ENCODE results near the gene TMUB1.

TMUB1 gene

GRCh38 chr7:151101621-151102396, 18.5 kb upstream of the TMUB1 start:
- DNase-seq: no peak

GRCh38 chr7:151100921-151101320, 17.6 kb upstream of the TMUB1 start:
- DNase-seq: no peak

GRCh38 chr7:151099486-151100211, 16.4 kb upstream of the TMUB1 start:
- peak in 1 of 2 donors; percentile 45 for DNase-seq

GRCh38 chr7:151095828-151096475, 12.7 kb upstream of the TMUB1 start:
- no peak for DNase-seq

GRCh38 chr7:151095123-151095797, 12.0 kb upstream of the TMUB1 start:
- DNase-seq: no peak

- no peak for DNase-seq
Observed at GRCh38 chr7:151094675-151095074, 11.4 kb upstream of the TMUB1 start.

GRCh38 chr7:151093748-151094147, 10.5 kb upstream of the TMUB1 start:
- DNase-seq: no peak

GRCh38 chr7:151091988-151092387, 8.7 kb upstream of the TMUB1 start:
- no peak for DNase-seq

- DNase-seq: peak; percentile 73 to 76
Observed at GRCh38 chr7:151091431-151091830, 8.1 kb upstream of the TMUB1 start.

- DNase-seq: no peak
Observed at GRCh38 chr7:151091003-151091402, 7.7 kb upstream of the TMUB1 start.

- DNase-seq: no peak
Observed at GRCh38 chr7:151089893-151090730, 6.8 kb upstream of the TMUB1 start.

- DNase-seq: peak; percentile 96 to 99
Observed at GRCh38 chr7:151088856-151089699, 5.8 kb upstream of the TMUB1 start.

GRCh38 chr7:151088019-151088855, 4.9 kb upstream of the TMUB1 start:
- peak in 1 of 2 donors; percentile 49 for DNase-seq

GRCh38 chr7:151087245-151088018, 4.1 kb upstream of the TMUB1 start:
- peak; percentile 49 to 60 for DNase-seq

GRCh38 chr7:151086802-151087244, 3.5 kb upstream of the TMUB1 start:
- DNase-seq: no peak

- peak; percentile 82 to 89 for DNase-seq
Observed at GRCh38 chr7:151085691-151086620, 2.7 kb upstream of the TMUB1 start, which contains the start of gene AGAP3. Gene AGAP3, plus strand, starts transcription at chr7:151086475. Its CDS starts 267 bp downstream, at chr7:151086742.

- no peak for DNase-seq
Observed at GRCh38 chr7:151085329-151085690, 2.0 kb upstream of the TMUB1 start.

- no peak for DNase-seq
Observed at GRCh38 chr7:151083824-151084160, 499 bp upstream of the TMUB1 start.
